NT2/D1 (cell line): ENCODE data around the gene VENTX.

ENCODE experiments used
- SUZ12 ChIP-seq: IDR thresholded peaks from 2 replicates; pipeline ENCODE4 v1.6.1; 2011; ENCODE audit not compliant: insufficient read length, insufficient read depth; ENCODE audit errors: extremely low read depth
- YY1 ChIP-seq: IDR thresholded peaks from 2 replicates; pipeline ENCODE4 v1.6.1; 2011; ENCODE audit not compliant: insufficient read length, insufficient read depth
- ZNF274 ChIP-seq: IDR thresholded peaks from 2 replicates; pipeline ENCODE4 v1.6.1; 2011; ENCODE audit warnings: mild to moderate bottlenecking, low read depth, low read length

GRCh38 chr10:133211141-133211830 is 26.4 kb upstream of the VENTX start:
- TF ChIP-seq SUZ12: no peak
- TF ChIP-seq YY1: no peak
- no peak for TF ChIP-seq ZNF274
